NCI-H510A (cell line): ENCODE data around the gene HPDL.

Experiments
- DNase-seq: peaks from one replicate; lab custom pipeline; 2025; lab: John Stamatoyannopoulos, UW

Gene HPDL

GRCh38 chr1:45351508-45351907 lies 24.8 kb downstream of the HPDL start:
- no peak for DNase-seq

DNA sequence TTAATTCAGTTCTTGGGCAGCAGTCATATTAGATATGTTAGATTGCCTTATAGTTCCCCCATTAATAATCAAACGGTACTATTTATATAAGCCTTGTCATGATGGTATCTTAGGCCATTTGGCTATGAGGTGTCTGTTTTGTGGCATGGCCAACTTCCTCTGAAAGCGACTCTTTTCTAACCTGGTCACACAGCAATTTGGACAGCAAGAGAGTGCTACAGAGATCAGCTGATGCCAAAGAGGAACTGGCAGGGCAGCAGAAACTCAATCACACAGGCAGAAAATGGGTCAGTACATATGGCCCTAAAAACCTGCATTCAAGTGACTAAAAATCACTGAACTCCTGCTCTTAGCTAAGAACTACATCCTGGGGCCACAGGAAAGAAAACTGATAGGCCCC lies 27.0 kb downstream of the HPDL start:
- DNase-seq = no peak

DNA sequence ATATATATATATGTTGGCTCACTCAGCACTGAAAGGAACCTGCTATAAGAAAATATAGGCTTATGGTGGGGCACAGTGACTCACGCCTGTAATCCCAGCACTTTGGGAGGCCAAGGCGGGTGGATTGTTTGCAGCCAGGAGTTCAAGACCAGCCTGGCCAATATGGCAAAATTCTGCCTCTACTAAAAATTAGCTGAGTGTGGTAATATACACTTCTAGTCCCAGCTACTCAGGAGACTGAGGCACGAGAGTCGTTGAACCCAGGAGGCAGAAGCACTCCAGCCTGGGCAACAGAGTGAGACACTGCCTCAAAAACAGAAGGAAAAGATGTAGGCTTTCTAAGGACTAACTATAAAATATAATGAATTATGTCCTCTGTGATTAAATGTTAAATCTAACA lies 28.1 kb downstream of the HPDL start:
- no peak for DNase-seq

GRCh38 chr1:45355683-45356082 lies 29.0 kb downstream of the HPDL start:
- no peak for DNase-seq

- DNase-seq = peak; percentile 9
These were observed 29.5 kb downstream of the HPDL start for GRCh38 chr1:45356186-45356585.

DNA sequence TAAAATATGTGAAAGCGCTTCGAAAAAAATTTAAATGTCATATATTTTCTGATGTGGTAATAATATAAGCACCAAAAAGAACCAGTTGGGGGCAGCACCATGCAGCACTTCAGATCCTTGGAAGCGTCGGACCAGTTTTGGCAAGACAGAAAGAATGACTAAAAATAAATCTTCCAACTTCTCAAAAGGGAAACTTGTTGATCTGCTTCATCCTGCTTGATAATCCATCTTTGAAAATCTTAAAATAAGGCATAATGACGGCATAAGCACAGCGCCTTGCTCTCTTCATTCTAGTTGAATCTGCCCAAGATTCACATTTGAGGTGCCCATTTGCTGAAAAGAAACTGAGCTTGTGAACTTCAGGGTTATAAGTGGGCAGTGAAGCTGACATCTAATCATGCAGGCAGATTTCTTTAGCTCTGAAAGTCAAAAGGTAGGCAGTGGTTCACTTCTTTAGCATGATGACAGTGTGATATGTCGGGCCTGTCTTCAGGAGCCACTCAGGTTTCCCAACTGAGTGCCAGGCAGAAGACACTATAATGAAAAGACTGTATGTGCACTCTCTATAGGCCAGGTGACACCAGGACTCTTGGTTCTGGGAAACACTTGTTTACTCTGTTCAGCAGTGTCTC lies 33.3 kb downstream of the HPDL start:
- DNase-seq = peak; percentile 10

DNA sequence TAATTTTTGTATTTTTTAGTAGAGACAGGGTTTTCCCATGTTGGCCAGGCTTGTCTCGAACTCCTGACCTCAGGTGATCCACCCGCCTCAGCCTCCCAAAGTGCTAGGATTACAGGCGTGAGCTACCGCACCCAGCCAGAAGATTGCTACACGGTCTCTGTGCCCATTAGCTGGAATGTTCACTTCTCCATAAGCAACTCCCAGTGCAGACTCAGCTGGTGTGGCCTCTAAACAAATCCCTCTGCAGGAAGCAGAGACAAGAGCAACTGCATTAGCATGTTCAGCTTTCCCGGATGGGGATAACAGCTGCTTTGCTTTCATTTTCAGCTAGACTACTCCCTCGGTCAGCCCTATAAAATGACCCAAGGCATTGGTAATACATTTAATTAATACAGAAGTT lies 34.3 kb downstream of the HPDL start:
- DNase-seq = peak; percentile 55

DNA sequence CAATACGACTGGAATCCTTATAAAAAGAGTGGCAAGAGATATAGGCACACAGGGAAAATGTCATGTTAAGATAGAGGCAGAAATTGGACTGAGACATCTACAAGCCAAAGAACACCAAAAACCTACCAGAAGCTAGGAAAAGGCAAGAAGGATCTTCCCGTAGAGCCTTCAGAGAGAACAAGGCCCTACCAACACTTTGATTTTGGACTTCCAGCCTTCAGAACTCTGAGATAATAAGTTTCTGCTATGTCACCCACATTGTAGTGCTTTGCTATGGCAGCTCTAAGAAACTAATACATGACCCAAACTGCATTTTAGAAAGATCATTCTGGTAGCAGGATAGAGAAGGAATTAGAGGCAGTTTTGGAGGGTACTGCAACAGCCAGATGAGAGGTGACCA lies 37.6 kb downstream of the HPDL start:
- DNase-seq = no peak

DNA sequence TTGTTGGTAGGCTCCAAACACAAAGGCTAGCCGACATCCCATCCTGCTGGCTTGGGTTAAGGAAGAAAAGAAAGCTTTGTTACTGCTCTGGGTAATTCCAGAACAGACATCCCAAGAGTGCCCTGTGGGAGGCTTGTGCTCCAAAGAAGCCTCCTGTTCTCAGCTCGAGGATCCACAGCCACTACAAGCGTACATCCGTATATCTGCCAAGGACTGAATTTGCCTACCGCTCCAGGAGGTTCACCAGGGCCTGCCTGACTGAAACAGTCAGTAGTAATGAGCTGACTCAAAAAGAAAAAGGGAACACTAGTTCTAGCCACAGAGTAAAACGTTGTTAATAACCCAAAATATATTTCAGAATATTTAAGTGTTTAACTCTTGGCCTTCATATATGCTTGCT lies 38.4 kb downstream of the HPDL start:
- DNase-seq = no peak

DNA sequence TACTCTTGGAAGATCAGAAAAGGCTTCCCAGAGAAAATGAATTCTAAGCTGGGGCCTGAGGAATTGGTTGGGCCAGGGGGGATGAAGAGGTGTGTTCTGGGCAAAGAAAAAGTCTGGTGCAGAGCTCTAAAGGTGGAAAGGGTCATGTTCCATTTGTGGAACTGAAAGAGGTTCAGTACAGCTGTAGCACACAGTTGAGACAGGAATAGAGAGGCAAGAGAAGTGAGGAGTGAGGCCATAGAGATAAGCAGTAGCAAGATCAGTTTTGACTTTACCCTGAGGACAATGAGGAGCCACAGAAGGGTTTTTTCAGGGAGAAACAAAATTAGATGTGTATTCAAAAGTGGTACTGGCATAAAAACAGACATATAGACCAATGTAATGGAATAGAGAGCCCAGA lies 43.9 kb downstream of the HPDL start:
- no peak for DNase-seq

DNA sequence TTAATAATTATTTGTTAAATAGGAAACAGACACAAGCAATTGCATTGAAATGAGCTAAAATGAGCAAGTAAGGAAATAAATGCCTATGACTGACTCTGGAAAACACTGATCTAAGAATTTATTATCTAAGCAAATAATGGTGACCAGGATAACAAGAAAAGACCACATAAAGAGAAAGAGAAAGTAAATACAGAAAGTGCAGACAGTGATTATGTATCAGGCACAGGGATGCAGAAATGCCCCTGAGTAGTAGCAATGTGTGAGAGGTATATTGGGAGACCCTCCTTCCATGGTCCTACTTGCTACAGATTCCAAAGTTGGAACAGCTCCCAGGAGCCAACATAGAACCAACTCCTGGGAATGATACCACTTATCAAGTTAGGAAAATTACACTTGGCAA lies 46.9 kb downstream of the HPDL start:
- DNase-seq = no peak

- DNase-seq = no peak
These were observed 48.7 kb downstream of the HPDL start for GRCh38 chr1:45375104-45376090.

DNA sequence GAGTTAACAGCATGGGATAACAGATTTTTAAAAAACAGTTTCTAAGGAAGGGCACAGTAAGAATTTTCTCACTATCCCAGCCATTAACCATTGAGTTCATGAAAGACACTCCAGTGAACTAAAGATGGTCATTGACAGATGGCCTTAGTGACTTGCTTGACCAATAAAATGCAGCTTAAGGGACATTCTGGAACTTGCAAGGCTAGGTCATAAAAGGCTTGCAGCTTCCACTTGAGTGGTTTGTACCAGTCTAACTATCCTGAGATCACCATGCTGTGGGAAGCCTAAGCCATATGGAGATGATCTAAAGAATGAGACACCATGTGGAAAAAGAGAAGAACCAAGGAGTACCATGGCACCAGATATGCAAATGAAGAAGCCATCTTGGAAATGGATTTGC lies 51.5 kb downstream of the HPDL start:
- no peak for DNase-seq
